ENCODE data around the gene CALML5.

- no peak for TF ChIP-seq YY1 (tag by site-specific recombination; IDR thresholded peaks at IDR 0.05)
- TF ChIP-seq ZNF449 (tag by site-specific recombination; IDR thresholded peaks at IDR 0.05), result no peak
- no peak for TF ChIP-seq ZNF510 (tag by site-specific recombination; IDR thresholded peaks at IDR 0.05; ENCODE audit: insufficient replicate concordance)
- no peak for TF ChIP-seq IKZF3 (tag by site-specific recombination; IDR thresholded peaks at IDR 0.05)
Measured at GRCh38 chr10:5478694-5479305, 20.6 kb downstream of the CALML5 start.
